Activated T-helper 1 cell treated with anti-CD3 and anti-CD28 coated beads, Interleukin-12 subunit alpha, Interleukin-12 subunit beta, Interleukin-2, Interleukin-4 antibody, amounts not matched to agents 30 ng/mL and 10 ng/mL and 1 ng/mL, durations not matched to agents 14 hours and 24 hours and 36 hours (primary cell): ENCODE results near the gene PLXNA1. TPM values are rescaled to one million over a fixed set of nuclear protein-coding genes. Genes with fewer than 3 reads are reported as not detected.

ENCODE experiments used
- DNase-seq: peaks from one replicate; pipeline ENCODE4 v3.0.0; 2021; ENCODE audit warnings: low spot score
- H3K27ac Mint-ChIP-seq: one replicate; pipeline ENCODE4 v1.8.0; 2021; ENCODE audit warnings: mild to moderate bottlenecking, mixed read lengths
- H3K27me3 Mint-ChIP-seq: one replicate; pipeline ENCODE4 v1.8.0; 2022; ENCODE audit warnings: mild to moderate bottlenecking, moderate library complexity, mixed read lengths; ENCODE audit not compliant: insufficient read depth
- H3K36me3 Mint-ChIP-seq: one replicate; pipeline ENCODE4 v1.8.0; 2021; ENCODE audit warnings: low read depth, mixed read lengths
- H3K4me1 Mint-ChIP-seq: one replicate; pipeline ENCODE4 v1.8.0; 2021; ENCODE audit warnings: low read depth, mixed read lengths
- H3K4me3 Mint-ChIP-seq: one replicate; pipeline ENCODE4 v1.8.0; 2021; ENCODE audit warnings: mild to moderate bottlenecking, moderate library complexity, mixed read lengths
- H3K9me3 Mint-ChIP-seq: one replicate; pipeline ENCODE4 v1.8.0; 2021; ENCODE audit warnings: mixed read lengths
- intact Hi-C: fragments of 100-400 bp; cut with micrococcal nuclease; formaldehyde crosslinking; loops from one replicate; pipeline ENCODE4 v1.15.1; 2024
- total RNA-seq: library from RNA; stranded (reverse); gene quantifications from 2 replicates; pipeline ENCODE4 v1.2.3, GENCODE V29; 2022

Gene PLXNA1
- total RNA-seq, 1 donor from 2014 or later = 22.1 TPM

DNA sequence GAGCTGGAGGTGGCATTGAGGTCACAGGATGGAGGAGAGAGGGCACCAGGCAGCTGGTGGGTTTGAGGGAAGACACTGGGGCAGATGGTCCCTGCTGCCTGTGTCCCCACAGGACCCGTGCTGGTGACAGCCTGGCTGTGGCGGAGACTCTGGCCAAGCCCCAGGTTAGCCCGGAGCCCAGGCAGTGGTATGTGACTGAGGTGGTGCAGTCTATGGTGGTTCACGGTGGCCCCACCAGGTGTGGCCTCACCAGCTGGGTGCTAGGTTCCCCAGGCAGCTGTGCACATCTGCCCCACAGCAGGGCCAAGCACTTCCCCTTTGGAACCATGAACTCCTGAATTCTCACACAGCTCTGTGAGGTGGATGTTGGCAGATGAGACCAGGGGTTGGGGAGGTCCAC lies 15.4 kb downstream of the PLXNA1 start:
- H3K4me3 Mint-ChIP-seq = no peak overlapping the region
- no peaks in the 10 kb centered on the region for H3K27me3 Mint-ChIP-seq
- no peak overlapping the region for H3K27ac Mint-ChIP-seq
- H3K36me3 Mint-ChIP-seq = no peaks in the 10 kb centered on the region
- intact Hi-C loops = no loop called here
- DNase-seq = no peak
- H3K4me1 Mint-ChIP-seq = no peaks in the 10 kb centered on the region
- no peaks in the 10 kb centered on the region for H3K9me3 Mint-ChIP-seq

DNA sequence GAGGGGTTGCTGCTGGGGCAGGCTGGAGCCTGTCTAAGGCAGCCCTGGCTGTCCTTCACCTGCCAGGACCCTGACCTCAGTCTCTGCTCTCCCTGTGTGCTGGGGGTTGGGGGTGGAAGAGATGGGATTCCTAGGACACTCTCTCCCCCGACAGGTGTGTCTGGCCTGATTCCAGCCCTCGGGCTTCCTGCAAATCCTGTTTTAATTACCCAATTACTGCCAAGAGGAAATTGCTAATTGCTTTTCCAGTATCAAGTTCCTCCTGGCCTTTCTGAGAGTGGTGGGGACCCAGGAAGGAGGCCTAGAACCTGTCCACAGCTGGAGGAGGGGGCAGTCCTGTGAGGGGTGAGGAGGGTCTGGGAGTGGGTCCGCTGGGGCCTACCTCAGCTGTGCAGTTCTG lies 15.8 kb downstream of the PLXNA1 start:
- Mint-ChIP-seq H3K9me3 (no peaks in the 10 kb centered on the region), H3K4me1 (no peaks in the 10 kb centered on the region), H3K27me3 (no peaks in the 10 kb centered on the region), H3K4me3 (no peak overlapping the region), H3K36me3 (no peaks in the 10 kb centered on the region), H3K27ac (no peak overlapping the region)
- DNase-seq = no peak
- intact Hi-C loops = no loop called here

DNA sequence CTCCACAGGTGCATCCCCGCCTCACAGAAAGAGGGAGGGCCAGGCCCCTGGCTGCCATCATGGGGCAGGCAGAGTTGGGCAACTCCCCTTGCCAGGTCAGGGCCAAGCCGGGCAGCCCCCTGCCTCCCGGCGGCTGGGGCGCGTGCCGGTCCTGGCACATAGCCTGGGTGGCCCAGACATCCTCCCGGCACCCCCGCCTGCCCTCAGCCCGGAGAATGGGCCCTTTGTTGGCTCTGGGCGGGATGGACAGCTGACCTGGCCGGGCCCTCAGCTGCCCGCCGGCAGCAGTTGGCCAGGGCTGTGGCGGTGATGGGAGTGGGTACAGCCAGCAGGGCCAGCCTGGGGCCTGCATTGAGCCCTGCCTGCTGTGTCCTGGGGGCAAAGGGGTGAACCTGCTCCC lies 16.5 kb downstream of the PLXNA1 start:
- H3K4me1 Mint-ChIP-seq = no peaks in the 10 kb centered on the region
- no peaks in the 10 kb centered on the region for H3K27me3 Mint-ChIP-seq
- no peak overlapping the region for H3K4me3 Mint-ChIP-seq
- intact Hi-C loops = no loop called here
- H3K9me3 Mint-ChIP-seq = no peaks in the 10 kb centered on the region
- no peaks in the 10 kb centered on the region for H3K36me3 Mint-ChIP-seq
- no peak overlapping the region for H3K27ac Mint-ChIP-seq
- no peak for DNase-seq

- no peak for DNase-seq
- Mint-ChIP-seq H3K9me3 (no peaks in the 10 kb centered on the region), H3K4me1 (no peaks in the 10 kb centered on the region), H3K27ac (no peak overlapping the region), H3K36me3 (no peaks in the 10 kb centered on the region), H3K4me3 (no peak overlapping the region), H3K27me3 (no peaks in the 10 kb centered on the region)
- intact Hi-C loops = no loop called here
These were observed 17.2 kb downstream of the PLXNA1 start for GRCh38 chr3:127000119-127000518.

DNA sequence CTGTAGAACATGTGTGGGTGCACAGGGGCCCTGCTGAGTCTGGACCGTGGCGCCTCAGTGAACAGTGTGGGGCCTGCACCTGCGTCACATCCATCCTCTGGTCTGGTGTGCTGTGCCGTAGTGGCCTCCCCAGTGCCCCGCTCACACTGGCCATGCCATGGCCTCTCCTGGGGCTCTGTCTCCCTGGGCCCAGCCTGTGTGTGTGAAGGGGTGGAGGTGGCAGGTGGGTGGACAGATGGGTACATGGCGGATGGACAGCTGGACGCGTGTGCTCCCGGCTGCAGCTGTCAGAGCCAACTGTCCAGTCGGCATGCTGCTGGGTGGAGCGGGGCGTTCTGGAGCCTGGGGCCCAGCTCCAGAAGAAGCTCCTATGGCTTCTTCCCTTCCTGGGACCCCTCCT lies 17.8 kb downstream of the PLXNA1 start:
- Mint-ChIP-seq H3K9me3 (no peaks in the 10 kb centered on the region), H3K27ac (no peak overlapping the region)
- intact Hi-C loops = no loop called here

GRCh38 chr3:127001486-127002194 lies 18.7 kb downstream of the PLXNA1 start:
- Mint-ChIP-seq H3K4me1 (no peaks in the 10 kb centered on the region), H3K4me3 (no peak overlapping the region), H3K27me3 (no peaks in the 10 kb centered on the region), H3K9me3 (no peaks in the 10 kb centered on the region), H3K27ac (no peak overlapping the region), H3K36me3 (no peaks in the 10 kb centered on the region)
- intact Hi-C loops = no loop called here
- no peak for DNase-seq

More for the DNA sequence above, 17.8 kb downstream of the PLXNA1 start:
- Mint-ChIP-seq H3K36me3 (no peaks in the 10 kb centered on the region), H3K27me3 (no peaks in the 10 kb centered on the region), H3K4me3 (no peak overlapping the region), H3K4me1 (no peaks in the 10 kb centered on the region)
- no peak for DNase-seq

GRCh38 chr3:127002195-127003174 lies 19.6 kb downstream of the PLXNA1 start:
- H3K27ac Mint-ChIP-seq = no peak overlapping the region
- no peak overlapping the region for H3K4me3 Mint-ChIP-seq
- no peaks in the 10 kb centered on the region for H3K36me3 Mint-ChIP-seq
- no peaks in the 10 kb centered on the region for H3K27me3 Mint-ChIP-seq
- H3K9me3 Mint-ChIP-seq = no peaks in the 10 kb centered on the region
- no peaks in the 10 kb centered on the region for H3K4me1 Mint-ChIP-seq
- intact Hi-C loops = no loop called here
- no peak for DNase-seq

DNA sequence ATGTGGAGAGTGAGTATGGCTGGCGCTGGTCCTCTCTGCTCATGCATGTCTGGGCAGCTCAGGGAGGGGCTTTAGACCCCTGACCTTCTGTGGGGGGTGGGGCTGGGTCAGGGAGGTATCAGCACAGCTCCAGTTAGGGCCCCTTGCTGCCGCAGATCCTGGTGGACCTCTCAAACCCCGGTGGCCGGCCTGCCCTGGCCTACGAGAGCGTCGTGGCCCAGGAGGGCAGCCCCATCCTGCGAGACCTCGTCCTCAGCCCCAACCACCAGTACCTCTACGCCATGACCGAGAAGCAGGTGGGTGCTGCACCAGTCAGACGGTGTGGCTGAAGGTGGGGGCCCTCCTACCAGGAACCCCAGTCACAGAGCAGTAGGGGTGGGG lies 20.2 kb downstream of the PLXNA1 start:
- Mint-ChIP-seq H3K4me3 (no peak overlapping the region), H3K36me3 (no peaks in the 10 kb centered on the region), H3K27ac (no peak overlapping the region), H3K9me3 (no peaks in the 10 kb centered on the region), H3K27me3 (no peaks in the 10 kb centered on the region), H3K4me1 (no peaks in the 10 kb centered on the region)
- no peak for DNase-seq
- intact Hi-C loops = no loop called here

DNA sequence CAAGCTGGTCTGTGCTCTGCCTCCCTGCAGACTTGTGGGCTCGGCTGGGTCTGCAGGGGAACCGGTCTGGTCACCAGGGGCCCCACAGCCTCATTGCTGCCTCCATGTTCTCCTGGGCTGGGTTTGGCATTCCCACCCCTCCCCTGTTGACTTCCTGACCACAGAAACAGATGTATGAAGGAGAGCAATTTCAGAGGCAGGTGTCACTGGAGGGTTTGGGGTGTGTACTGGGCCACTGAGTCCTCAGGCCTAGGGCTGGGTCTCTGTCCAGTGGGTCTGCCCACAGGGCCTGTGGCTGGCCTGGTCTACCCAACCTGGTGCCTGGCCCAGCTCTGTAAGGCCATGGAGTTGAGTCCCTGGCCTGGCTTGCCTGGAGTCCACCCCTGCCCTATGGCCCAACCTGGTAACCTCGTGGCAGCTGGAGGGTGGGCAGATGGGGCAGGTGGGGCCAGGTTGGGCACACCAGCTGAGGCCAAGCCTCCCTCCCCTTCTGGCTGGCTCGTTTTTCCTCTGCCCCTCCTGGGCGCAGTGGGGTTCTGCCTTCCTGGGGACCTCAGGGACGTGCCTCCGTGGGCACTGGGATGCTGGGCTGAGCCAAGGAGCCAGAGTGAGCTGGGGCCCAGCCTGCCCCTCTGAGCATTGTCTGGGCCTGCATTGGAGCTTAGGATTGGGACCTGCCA lies 20.8 kb downstream of the PLXNA1 start:
- H3K36me3 Mint-ChIP-seq = no peaks in the 10 kb centered on the region
- H3K27ac Mint-ChIP-seq = no peak overlapping the region
- intact Hi-C loops = no loop called here
- H3K9me3 Mint-ChIP-seq = no peaks in the 10 kb centered on the region
- DNase-seq = no peak
- no peak overlapping the region for H3K4me3 Mint-ChIP-seq
- H3K27me3 Mint-ChIP-seq = no peaks in the 10 kb centered on the region
- H3K4me1 Mint-ChIP-seq = no peaks in the 10 kb centered on the region

DNA sequence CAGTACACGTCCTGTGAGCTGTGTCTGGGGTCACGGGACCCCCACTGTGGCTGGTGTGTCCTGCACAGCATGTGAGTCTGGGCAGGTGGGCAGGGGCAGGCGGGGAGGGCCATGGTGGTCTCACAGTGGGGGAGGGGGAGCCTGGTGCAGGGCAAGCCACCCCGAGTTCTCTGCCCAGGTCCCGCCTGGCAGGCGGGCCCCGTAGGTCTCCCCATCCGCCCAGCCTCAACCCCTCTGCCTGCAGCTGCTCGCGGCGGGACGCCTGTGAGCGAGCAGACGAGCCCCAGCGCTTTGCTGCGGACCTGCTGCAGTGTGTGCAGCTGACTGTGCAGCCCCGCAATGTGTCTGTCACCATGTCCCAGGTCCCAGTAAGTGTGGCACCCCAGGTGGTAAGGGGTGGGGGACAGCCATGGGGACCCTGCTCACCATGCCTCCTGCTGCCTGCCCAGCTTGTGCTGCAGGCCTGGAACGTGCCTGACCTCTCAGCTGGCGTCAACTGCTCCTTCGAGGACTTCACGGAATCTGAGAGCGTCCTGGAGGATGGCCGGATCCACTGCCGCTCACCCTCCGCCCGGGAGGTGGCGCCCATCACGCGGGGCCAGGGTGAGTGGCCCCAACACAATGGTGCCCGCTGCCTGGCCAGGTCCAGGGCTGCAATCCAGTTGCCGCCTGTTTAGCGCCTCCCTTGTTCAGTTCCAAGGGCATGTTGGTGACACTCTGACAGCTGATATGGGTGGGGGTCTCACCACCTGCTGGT lies 21.9 kb downstream of the PLXNA1 start:
- Mint-ChIP-seq H3K27ac (no peak overlapping the region), H3K9me3 (no peaks in the 10 kb centered on the region), H3K4me1 (no peaks in the 10 kb centered on the region), H3K4me3 (no peak overlapping the region), H3K36me3 (no peaks in the 10 kb centered on the region), H3K27me3 (no peaks in the 10 kb centered on the region)
- DNase-seq = no peak
- intact Hi-C loops = no loop called here

GRCh38 chr3:127005864-127006500 lies 23.1 kb downstream of the PLXNA1 start:
- Mint-ChIP-seq H3K27me3 (no peaks in the 10 kb centered on the region), H3K9me3 (no peaks in the 10 kb centered on the region), H3K36me3 (no peaks in the 10 kb centered on the region), H3K4me3 (no peak overlapping the region), H3K27ac (no peak overlapping the region), H3K4me1 (no peaks in the 10 kb centered on the region)
- intact Hi-C loops = no loop called here
- DNase-seq = no peak

DNA sequence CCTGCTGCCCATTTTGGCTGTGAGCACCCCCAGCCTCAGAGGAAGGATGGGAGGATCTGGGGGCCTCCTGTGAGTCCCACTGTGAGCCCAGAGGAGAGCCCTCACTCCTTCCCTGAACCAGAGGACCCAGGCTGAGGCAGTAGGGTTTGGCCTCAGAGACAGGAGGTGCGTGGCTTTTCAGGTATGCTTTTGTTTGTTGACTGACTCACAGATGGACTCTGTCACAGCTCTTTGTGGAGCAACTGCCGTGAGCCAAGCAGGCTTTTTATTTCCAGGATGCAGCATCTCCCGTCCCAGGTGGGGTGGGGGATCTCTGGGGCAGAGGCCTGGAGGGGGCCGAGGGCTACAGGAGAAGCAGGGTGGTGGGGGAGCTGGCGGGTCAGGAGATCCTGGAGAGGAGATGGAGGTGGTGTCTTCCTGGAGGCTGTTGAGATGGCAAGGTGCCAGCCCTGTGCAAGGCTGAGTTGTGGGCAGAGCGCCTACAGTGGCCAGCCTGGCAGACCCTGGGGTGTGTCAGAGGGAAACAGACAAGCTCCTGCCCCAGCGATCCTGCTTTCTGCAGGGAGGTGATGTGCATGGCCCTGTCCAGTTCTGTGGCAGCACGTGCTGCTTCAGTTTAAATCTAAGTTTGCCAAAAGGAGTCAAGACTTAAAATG lies 24.0 kb downstream of the PLXNA1 start:
- DNase-seq = no peak
- H3K27me3 Mint-ChIP-seq = no peaks in the 10 kb centered on the region
- H3K9me3 Mint-ChIP-seq = no peaks in the 10 kb centered on the region
- no peaks in the 10 kb centered on the region for H3K4me1 Mint-ChIP-seq
- intact Hi-C loops = no loop called here
- H3K36me3 Mint-ChIP-seq = no peaks in the 10 kb centered on the region
- no peak overlapping the region for H3K27ac Mint-ChIP-seq
- no peak overlapping the region for H3K4me3 Mint-ChIP-seq
